HEK293T (cell line): ENCODE data around the gene ARHGEF7.

Experiments
- CTCF ChIA-PET: fragments of 350-600 bp; formaldehyde crosslinking; extraction: SDS; loops from one replicate; lab custom pipeline; 2021; ENCODE audit warnings: antibody characterized with exemption, inconsistent platforms; lab: Yijun Ruan, JAX
- POLR2A ChIA-PET: fragments of 350-600 bp; formaldehyde crosslinking; extraction: SDS; loops from one replicate; lab custom pipeline; 2020; ENCODE audit warnings: antibody characterized with exemption, inconsistent platforms; lab: Yijun Ruan, JAX
- DNase-seq: peaks from one replicate; pipeline ENCODE4 v3.0.0; 2012; ENCODE audit warnings: mixed read lengths; ENCODE audit errors: extremely low spot score
- ARNT ChIP-seq: fragments of 450-650 bp; IDR thresholded peaks from 2 replicates; pipeline ENCODE4 v1.6.1; 2017; ENCODE audit warnings: mild to moderate bottlenecking
- BHLHE40 ChIP-seq: fragments of 450-650 bp; IDR thresholded peaks from 2 replicates; pipeline ENCODE4 v1.6.1; 2016; ENCODE audit warnings: mild to moderate bottlenecking, moderate library complexity, borderline replicate concordance
- CTBP1 ChIP-seq: fragments of 450-650 bp; IDR thresholded peaks from 2 replicates; pipeline ENCODE4 v1.6.1; 2016; ENCODE audit warnings: borderline replicate concordance
- ELF4 ChIP-seq: fragments of 450-650 bp; IDR thresholded peaks from 2 replicates; pipeline ENCODE4 v1.6.1; 2017; ENCODE audit warnings: antibody characterized with exemption
- FOXA1 ChIP-seq: fragments of 450-650 bp; IDR thresholded peaks from 2 replicates; pipeline ENCODE4 v1.6.1; 2016; ENCODE audit warnings: mild to moderate bottlenecking
- FOXK2 ChIP-seq: fragments of 450-650 bp; IDR thresholded peaks from 2 replicates; pipeline ENCODE4 v1.6.1; 2016; ENCODE audit warnings: mild to moderate bottlenecking
- FOXM1 ChIP-seq: fragments of 450-650 bp; IDR thresholded peaks from 2 replicates; pipeline ENCODE4 v1.6.1; 2017; ENCODE audit warnings: mild to moderate bottlenecking, borderline replicate concordance
- HDGF ChIP-seq: fragments of 450-650 bp; IDR thresholded peaks from 2 replicates; pipeline ENCODE4 v1.6.1; 2017; ENCODE audit warnings: antibody characterized with exemption, borderline replicate concordance
- L3MBTL2 ChIP-seq: fragments of 450-650 bp; conservative IDR thresholded peaks from 2 replicates; pipeline ENCODE4 v1.6.1; 2016; ENCODE audit warnings: mild to moderate bottlenecking
- LEF1 ChIP-seq: fragments of 450-650 bp; IDR thresholded peaks from 2 replicates; pipeline ENCODE4 v1.6.1; 2017; ENCODE audit warnings: mild to moderate bottlenecking, borderline replicate concordance
- NFRKB ChIP-seq: fragments of 450-650 bp; IDR thresholded peaks from 2 replicates; pipeline ENCODE4 v1.6.1; 2016; ENCODE audit warnings: mild to moderate bottlenecking, moderate library complexity
- PKNOX1 ChIP-seq: fragments of 450-650 bp; IDR thresholded peaks from 2 replicates; pipeline ENCODE4 v1.6.1; 2016
- SP1 ChIP-seq: fragments of 450-650 bp; IDR thresholded peaks from 2 replicates; pipeline ENCODE4 v1.6.1; 2017
- SUZ12 ChIP-seq: fragments of 450-650 bp; IDR thresholded peaks from 2 replicates; pipeline ENCODE4 v1.6.1; 2016; ENCODE audit warnings: mild to moderate bottlenecking
- TARDBP ChIP-seq: fragments of 450-650 bp; IDR thresholded peaks from 2 replicates; pipeline ENCODE4 v1.6.1; 2016
- ZNF384 ChIP-seq: fragments of 450-650 bp; IDR thresholded peaks from 2 replicates; pipeline ENCODE4 v1.6.1; 2016

The ARHGEF7 gene

GRCh38 chr13:111282997-111283396 lies 167.9 kb downstream of the ARHGEF7 start:
- TF ChIP-seq L3MBTL2 (no peak), FOXA1 (no peak), TARDBP (no peak), FOXK2 (no peak), NFRKB (no peak), FOXM1 (no peak), PKNOX1 (no peak), BHLHE40 (no peak)
- DNase-seq: no peak
- CTCF ChIA-PET: no interaction called here
- POLR2A ChIA-PET: interaction anchor here (1.5 kb wide), 1 partner anchor 19 kb away, joined by 3 read pairs; no protein-coding TSS in a partner anchor

- ChIA-PET CTCF (no interaction called here), POLR2A (interaction anchor here (1.5 kb wide), 1 partner anchor 19 kb away, joined by 3 read pairs; no protein-coding TSS in a partner anchor)
- TF ChIP-seq ZNF384: no peak
- no peak for TF ChIP-seq FOXK2
- TF ChIP-seq SUZ12: no peak
- no peak for TF ChIP-seq PKNOX1
- TF ChIP-seq CTBP1: no peak
- TF ChIP-seq ARNT: no peak
- no peak for TF ChIP-seq FOXM1
- TF ChIP-seq HDGF: no peak
- DNase-seq: no peak
Measured at GRCh38 chr13:111283457-111283856, 168.3 kb downstream of the ARHGEF7 start.

DNA sequence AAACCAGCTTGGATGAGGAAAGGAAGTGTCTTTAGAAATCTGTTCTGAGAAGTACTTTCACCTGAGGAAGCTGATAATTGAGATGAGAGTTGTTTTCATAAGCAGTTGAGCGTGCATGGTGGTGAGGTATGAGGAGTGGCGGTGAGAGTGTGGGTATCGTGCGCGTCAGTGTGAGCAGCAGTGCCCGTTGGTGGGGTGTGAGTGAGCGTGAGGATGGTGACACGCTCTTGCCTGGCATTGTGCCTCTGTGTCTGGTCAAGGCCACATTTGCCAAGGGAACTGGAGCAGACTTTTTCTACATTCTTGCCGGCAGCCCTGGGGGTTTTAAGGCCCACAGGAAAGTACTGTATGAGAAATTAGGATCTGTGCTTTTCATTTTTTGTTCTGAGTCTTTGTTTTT lies 168.9 kb downstream of the ARHGEF7 start:
- no peak for DNase-seq
- TF ChIP-seq ZNF384 (no peak), TARDBP (no peak), PKNOX1 (no peak)
- ChIA-PET POLR2A (no interaction called here), CTCF (no interaction called here)

GRCh38 chr13:111284565-111284964 lies 169.5 kb downstream of the ARHGEF7 start:
- no peak for DNase-seq
- ChIA-PET CTCF (no interaction called here), POLR2A (no interaction called here)
- TF ChIP-seq CTBP1 (no peak), LEF1 (no peak), ELF4 (no peak), PKNOX1 (no peak), HDGF (no peak), SUZ12 (no peak), ZNF384 (no peak), FOXM1 (no peak), FOXA1 (no peak), ARNT (no peak), FOXK2 (no peak), L3MBTL2 (no peak), TARDBP (no peak)

DNA sequence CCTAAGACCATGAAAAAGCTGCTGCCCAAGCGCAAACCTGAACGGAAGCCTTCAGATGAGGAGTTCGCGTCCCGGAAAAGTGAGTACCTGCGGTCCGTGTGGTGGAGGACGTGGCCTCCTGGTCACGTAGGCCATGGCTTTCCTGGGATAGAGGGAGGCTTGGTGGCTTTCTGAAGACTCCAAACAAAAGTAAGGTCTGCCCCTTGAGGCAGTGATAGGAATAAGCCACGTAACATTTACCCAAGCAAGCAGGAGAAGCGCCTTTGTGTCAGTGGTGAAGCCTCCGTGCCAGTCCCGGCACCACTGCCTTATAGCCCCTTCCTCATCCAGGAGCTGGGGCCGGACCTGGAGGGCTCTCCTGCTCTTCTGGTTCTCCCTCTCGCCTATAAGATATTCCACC lies 171.1 kb downstream of the ARHGEF7 start:
- ChIA-PET CTCF (interaction anchor here (0.7 kb wide), 1 partner anchor 1688 kb away, joined by 9 read pairs; no protein-coding TSS in a partner anchor), POLR2A (no interaction called here)
- TF ChIP-seq ARNT (no peak), L3MBTL2 (no peak), SUZ12 (no peak), TARDBP (no peak), PKNOX1 (no peak), HDGF (no peak), FOXM1 (no peak), ZNF384 (no peak), FOXK2 (no peak), SP1 (no peak)
- DNase-seq: no peak

- ChIA-PET CTCF (no interaction called here), POLR2A (no interaction called here)
- DNase-seq: no peak
- TF ChIP-seq L3MBTL2 (no peak), ZNF384 (no peak)
Measured at GRCh38 chr13:111286749-111287148, 171.6 kb downstream of the ARHGEF7 start.
